AG08396 (cell line): ENCODE data around the gene ZNRF1.

Experiments
- DNase-seq: peaks from one replicate; pipeline ENCODE4 v3.0.0; 2012; ENCODE audit warnings: low spot score, mixed read lengths

The ZNRF1 gene

DNA sequence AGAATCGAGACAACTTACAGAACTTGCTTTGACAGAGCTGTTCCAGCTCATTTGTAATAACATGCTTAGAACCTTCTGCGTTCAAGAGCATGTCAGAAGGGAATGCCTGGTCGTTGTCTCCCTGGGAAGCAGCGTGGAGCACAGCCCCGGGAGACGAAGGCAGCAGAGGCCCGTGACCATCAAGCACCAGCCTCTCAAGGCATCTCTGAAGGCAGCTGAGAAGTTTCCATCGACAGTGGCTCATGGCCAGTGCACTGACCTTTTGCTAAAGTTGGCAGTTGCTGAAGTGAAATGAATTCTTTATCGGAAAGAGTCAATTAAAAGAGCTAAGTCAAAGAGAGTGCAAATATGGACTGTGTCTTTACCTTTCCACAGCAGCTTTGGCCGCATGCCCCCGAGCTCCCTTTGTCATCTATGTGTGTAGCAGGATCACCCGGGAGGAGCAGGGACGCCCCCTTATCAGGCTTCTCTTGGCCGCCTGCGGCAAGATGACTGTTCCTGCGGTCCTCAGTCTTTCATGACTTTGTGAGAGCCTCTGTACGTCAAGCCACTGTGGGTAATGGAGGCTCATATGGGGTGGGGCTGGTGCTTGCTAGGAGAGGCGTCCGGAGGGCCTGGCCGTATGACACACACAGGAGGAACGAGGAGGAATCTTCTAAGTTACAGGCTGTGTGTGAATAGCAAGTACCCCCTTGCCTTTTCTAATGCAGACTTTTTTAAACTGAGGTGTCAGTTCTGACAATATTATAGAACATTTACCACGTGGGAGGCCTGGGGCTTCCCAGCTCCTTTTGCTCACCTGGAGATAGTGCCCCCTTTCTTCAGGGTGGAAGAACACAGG, 63.5 kb downstream of the ZNRF1 start:
- DNase-seq = peak; percentile 43

DNA sequence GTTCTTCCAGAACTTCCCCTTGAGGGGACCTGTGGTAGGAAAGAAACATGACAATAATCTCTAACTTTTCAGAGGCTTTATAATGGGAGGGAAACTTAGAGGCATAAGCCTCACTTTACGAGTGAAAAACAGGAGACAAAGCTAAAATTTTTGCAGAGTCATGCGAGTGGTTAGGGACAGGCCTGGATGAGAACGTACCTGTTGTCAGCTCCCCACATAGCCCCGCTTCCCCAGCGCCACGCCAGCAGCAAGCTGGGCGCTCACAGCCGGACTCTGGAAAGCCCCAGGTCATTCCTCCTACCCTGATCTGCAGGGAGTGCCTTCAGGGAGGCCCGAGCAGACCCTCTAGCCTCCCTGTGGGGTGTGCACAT, 64.1 kb downstream of the ZNRF1 start:
- no peak for DNase-seq

DNA sequence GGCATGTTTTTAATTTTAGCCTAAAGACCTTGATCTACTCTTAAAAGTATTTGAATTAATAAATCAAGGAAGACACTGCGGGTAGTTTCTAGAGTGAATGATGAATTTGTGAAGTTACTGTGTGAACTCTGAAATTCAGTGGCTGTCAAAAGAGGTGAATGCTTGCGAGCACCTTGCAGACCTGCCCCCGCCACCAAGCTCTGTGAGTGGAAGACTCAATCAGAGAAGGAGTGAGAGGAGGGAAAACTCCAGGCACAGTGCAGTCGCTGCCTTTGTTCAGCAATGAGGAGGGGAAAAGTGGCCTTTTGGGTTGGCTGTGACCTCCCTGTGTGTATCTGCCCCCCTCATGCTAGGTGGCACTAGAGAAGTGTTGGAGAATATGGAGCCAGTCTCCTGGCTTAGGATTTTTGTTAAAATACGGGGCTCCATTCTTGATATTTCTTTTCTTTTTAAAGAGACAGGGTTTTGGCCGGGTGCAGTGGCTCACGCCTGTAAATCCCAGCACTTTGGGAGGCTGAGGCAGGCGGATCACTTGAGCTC, 64.8 kb downstream of the ZNRF1 start:
- no peak for DNase-seq

DNA sequence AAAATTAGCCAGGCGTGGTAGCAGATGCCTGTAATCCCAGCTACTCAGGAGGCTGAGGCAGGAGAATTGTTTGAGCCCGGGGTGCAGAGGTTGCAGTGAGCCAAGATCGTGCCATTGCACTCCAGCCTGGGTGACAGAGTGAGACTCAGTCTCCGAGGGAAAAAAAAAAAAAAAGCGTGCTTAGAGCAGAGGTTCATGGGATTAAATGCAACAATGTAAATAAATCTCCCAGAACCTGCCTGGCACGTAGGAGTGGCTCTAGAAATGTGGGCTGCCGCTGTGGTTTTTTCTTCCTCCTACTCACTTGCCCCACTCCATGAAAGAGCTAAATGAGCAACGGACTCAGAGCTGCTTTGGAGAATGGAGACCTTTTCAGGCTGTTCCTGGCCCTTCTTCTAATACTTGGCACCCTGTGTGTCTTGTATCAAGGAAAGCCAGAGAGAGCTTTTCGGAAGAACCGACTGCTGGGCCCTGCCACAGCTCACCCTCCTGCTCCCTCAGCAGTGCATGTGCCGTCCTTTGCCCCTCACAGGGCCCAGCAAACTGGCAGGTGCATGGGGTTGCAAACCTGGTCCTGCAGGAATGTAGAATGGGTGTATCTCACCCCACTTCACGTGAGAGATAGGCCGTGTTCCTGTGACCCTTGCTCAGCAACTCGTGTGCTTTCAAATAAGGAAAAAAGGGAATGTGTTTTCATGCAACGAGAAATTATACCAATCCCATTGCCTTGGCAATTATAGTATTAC, 65.8 kb downstream of the ZNRF1 start:
- no peak for DNase-seq

DNA sequence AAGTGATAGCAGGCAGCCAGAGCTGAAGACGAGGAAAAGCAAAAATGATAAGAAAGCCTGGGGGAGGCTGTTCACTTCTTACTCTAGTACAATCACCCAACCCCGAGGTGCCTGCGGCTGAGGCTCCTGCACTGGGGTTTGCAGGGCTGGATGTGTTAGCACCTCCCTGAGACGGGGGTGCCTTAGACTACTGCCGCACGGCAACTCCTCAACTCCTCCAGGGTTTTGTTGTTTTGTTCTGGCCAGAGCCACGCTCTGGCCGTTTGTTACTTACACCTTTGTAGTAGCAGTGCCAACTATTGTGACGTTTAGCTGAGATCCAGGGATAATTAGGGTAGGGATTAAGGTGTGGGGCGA, 66.3 kb downstream of the ZNRF1 start:
- DNase-seq = no peak

DNA sequence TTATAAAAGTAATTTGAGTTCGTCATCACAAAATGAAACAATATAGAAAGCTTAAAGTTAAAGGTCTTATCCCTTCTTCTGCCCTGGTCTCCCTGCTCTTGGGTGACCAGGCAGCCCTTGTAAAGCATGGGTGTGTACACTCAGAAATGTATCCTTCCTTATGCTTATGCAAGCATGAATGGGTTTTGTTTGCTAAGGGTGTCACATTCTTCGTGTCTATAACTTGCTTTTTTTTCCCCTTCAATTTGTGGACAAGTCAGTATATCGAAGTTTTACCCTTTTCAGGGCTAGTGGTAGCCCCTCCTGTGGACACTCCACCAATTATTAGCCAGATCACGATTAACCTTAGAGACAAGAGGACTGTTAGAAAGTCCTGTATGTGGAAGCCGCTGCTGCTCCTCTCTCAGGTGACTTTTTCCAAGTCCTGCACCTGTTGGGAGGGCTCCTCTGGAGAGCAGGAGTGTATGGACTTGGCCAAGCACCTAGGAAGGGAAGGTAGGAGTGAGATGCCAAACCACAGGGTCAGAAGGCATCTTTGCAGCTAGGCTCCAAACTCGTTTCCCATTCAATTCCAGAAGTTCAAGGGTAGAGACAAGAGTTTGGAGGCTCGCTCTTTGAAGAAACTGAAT, 66.8 kb downstream of the ZNRF1 start:
- no peak for DNase-seq

DNA sequence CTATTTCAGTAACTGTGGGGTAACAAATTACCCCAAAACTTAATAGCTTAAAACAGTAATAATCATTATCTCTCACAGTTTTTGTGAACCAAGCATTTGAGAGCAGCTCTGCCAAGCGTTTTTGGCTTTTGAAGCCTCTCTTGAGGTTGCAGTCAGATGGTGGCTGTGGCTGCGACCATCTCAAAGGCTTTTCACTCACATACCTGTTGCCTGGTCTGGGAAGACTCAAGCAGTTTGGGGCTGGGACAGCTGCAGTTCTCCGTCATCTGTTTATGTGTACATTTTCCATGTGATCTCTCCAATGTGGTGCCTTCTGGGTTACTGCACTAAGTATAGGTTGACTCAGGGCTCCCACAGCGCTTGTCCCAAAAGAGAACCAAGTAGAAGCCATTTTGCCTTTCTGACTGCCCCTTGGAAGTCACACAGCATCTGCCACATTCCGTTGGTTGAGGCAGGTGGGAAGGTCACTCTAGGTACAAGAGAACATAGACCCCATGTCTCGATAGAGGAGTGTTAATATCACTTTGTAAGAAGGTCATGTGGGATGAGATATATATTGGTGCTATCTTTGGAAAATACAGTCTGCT, 68.1 kb downstream of the ZNRF1 start:
- no peak for DNase-seq

DNA sequence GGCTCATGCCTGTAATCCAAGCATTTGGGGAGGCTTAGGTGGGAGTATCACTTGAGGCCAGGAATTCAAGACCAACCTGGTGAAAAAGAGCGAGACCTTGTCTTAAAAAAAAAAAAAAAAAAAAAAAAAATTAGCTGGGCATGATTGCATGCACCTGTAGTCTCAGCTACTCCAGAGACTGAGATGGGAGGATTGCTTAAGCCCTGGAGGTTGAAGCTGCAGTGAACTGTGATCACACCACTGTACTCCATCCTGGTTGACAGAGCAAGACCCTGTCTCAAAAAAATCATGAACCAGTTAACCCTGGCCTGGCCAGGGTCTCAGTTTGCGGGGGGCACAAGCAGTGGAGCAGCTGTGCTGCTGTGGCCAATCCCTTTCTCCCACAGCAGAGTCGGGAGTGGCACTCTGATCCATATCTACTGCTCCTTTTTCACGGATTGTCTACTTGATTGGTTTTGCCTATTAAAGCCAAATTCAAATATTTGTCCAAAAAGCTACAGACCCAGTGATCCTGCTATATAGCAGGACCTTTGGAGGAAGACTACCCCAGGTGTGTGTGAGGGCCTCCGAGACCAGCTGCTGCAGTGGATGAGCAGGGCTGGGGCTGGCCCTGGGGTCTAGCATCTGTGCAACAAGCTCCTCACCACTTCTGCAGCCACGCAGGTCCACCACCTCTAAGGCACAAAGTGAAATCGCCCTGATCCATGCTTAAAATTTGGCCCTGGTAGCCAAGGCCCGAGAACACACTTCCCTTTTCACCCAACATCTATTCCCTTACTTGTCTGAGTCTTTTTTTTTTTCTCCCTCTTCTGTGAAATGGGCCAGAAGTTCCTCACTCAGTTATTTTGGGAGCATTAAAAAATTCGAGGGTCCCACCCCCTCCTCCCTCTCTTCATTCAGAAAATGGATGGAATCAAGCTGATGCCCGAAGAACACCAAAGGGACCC, 69.5 kb downstream of the ZNRF1 start:
- no peak for DNase-seq

DNA sequence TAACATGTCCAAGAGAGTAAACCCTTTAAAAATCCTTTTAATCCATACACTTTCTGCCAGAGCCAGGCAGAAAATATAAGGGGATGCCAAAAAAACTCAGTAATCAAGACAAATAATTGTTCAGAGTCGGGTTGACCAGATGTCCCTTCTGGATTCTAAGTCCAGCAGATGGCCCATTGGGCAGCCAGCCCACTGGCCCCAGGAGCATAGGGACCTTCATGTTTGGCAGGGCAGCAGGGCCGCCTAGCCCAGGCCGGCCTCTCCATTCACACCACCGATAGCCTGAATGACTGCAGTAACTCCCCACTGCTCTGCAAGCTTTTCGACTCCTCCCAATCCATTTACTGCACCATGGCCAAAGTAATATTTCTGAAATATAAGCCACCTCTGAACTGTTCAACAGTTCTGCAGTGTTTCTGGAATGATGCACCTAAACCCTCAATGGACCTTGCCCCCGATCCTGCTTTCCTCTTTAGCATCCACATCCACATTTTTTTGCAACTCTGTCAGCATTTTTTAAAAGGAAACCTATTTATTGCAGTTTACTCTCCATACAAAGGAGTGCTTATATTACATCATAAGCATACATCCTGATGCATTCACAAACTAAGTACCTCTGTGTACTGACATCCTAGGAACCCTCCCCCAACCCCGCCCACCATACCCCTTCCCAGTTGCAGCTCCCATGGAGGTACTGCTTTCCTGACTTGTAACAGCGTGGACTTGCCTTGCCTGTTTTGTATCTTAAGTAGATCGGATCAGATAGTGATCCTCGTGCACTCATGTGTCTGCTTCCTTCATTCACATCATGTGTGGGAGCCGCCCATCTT, 71.4 kb downstream of the ZNRF1 start:
- no peak for DNase-seq

DNA sequence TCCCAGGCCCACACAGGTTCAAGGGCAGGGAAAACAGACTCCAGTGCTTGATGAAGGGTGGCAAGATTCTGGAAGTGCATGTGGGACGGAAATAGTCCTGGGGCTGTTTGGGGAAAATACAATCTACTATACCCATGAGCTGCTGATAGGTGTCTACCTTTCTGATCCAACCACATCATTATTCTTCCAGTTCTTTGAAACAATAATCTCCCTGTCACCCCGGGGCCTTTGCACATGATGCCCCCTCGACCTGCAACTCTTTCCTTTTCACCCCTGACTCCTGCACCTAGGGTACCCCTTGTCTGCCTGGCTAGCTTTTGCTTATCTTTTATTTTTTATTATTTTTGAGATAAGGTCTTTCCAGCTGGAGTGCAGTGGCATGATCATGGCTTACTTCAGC, 72.8 kb downstream of the ZNRF1 start:
- DNase-seq = no peak

DNA sequence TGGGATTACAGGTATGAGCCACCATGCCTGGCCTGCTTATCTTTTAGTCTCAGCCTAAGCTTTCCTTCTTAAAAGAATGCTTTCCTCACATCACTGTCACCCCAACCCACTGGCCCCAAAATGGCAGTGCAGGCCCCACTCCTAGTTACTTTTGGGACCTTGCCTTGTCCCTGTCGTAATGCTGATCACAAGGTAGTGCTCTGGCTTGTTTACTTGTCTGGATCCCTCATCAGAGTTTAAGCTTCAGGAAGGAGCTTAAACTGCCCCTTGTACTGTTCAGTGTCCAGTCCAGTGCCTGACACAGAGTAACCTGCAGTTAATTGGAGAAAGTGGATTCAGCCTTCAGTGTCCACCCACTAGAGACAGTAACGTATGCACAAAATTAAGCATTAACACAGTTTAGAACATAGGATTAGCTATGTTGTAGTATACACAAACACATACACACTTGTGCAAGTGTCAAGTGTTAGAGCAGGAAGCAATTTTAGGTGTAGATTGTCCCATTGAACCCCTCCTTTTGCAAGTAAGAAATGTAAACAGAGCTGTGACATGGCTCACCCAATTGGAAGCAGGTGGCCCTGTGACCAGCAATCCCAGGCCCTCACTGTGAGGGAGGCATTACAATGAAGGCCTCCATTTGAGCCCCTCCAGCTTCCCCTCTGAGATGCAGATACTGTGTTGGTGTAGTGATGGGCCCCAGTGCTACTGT, 73.6 kb downstream of the ZNRF1 start:
- DNase-seq = no peak

DNA sequence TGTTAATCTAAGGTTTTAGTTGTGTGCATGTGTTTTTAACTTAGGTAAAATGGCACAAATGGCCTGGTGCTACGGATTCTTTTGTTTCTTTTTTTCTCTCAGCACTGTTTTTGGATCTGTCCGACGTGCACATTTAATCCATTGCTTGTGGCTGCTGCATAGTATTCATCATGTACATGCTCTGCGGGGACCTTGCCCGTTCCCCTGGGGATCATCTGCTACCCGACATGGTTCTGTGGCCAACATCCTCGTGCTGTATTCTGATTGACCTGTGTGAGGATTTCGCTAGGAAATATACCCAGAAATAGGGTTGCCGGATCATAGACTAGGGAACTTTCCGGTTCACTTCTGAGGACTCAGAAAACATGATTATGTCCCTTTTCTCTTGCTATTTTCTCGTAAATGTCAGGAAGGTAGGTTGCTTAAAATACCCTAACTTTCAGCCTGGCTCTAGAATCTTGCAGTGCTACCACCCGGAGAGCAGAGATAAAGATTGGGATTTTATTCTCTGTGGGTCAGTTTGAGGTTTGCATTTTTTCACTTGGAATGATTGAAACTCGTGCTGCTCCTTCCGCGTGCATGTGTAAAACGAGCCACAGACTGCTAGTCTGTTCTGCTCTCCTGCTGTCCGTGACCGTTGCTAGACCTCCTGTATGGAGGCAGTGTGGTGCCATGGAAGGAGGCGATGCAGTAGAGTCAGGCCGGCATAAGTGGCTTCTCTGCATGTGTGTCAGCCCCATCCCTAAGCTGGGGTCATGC, 74.9 kb downstream of the ZNRF1 start:
- DNase-seq = no peak

DNA sequence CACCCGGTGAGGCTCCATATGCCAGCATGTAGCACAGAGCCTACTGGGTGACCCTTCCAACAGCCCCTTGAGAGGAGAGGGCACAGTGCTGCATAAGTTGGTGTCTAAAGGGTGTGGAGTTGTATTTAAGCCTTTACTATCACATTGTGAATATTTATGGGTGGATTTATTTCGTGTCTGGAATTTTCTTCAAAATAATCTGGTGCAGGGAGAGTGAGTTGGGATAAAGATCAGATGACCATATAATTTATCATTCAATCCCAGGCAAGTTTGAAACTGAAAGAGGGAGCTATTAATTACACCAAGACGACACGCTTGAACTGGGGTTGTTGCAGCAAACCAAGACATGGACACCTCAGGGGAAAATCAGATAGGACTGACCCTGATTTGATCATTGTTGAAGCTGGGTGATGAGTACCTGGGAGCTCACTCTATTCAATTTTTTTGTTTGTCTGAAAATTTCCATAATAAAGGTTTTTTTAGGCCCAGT, 75.5 kb downstream of the ZNRF1 start:
- no peak for DNase-seq

DNA sequence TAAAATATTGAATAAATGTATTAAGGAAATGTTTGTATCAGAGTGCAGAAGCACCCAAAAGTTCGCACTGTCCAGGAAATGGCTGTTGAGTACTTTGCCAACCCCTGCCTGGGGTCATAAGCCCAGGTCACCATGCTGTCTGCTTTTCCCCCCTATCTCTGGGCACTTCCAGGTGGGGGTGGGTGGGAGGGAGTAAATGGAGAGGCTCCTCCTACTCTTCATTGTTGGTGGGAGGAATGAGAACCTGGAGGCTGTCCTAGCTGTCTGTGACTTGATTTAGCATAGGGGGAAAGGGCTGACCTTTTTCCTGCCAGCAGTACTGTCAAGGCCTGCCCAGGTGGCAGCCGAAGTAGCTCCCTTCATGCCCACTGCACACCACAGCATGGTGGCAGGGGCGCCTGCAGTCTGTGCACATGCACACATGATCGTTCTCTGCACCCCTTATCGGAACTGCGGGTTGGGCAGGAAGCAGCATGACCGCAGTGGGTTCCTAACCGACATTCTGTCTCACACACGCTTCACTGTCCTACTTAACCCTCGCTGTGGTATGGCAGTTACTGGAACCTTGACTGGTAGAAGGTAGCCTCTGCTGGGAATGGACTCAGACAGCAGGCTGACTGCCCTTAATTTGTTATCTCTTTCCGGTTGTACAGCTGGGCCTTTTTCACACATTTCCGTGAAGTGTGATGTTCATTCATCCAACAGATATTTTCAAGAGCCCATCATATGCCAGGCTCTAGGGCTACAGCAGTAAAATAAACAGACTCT, 76.3 kb downstream of the ZNRF1 start:
- no peak for DNase-seq

DNA sequence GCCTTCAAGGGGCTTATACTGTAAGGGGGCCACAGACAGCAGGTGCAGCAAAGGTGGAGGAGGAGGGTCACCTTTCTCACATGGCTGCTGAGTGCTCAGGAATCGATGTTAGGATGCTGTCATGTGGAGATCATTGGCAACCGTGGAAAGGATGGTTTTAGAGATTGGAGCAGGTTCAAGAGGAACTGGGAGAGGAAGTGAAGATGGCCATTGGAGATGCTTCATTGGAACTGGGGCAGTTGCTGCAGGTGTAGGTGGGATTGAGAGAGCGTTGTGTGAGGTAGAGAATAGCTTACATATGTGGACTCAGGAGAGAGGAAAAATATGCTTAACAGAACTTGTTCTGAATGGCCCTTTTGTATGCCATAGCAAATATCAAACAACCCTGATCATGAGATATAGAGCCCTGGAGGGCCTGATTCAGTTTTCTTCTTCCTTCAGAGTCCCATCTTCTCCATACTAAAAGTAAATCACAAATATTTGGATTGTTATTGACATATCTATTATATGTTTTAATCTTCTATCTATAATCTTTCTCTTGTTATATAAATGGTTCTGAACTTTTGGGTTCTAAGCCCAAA, 77.0 kb downstream of the ZNRF1 start:
- DNase-seq = no peak

DNA sequence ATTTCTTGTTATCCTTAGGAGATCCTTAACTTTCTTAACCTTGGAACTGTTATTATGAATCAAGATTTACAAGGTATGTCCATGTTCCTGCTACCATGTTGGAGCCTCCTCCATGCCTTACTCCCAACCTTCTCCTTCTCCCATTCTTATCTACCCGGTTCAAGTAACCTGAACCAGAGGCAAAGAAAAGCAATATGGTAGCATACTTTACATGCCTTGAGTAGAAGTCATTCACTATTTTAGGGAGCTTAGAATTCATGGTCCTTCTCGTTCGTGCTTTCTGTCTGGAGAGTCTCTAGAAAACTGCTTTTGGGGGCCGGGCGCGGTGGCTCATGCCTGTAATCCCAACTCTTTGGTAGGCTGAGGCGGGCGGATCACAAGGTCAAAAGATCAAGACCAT, 80.1 kb downstream of the ZNRF1 start:
- no peak for DNase-seq

DNA sequence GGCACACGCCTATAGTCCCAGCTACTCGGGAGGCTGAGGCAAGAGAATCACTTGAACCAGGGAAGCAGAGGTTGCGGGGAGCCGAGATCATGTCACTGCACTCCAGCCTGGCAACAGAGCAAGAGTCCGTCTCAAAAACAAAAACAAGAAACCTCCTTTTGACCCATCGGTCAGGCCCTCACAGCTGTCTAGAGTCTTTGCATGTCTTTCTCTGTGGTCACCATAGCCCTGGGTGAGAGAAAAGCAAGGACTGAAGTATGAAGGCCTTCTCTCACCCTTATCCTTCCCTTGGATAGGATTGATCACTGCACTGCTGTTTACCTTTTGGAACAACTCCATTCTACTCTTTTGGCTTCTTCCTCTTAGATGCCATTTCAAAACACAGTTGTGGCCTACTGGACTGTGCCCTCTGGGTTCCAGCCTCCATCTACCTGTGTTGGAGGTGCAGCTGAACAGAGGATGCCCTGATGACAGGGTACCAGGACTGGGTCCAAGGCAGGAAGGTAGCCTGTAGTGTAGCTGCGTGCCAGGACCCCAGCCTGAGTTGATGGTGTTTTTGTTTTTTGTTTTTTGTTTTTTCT, 80.6 kb downstream of the ZNRF1 start:
- DNase-seq = no peak
